Osteocyte (in vitro differentiated cells): Measurements from ENCODE around the gene CLEC16A. TPM values are rescaled to one million over a fixed set of nuclear protein-coding genes. Genes with fewer than 3 reads are reported as not detected.

Source experiments
- DNase-seq: peaks from one replicate; pipeline ENCODE4 v3.0.0; 2021; ENCODE audit warnings: mixed read lengths; ENCODE audit not compliant: unreplicated experiment; ENCODE audit errors: extremely low spot score
- H3K27ac Mint-ChIP-seq: one replicate; pipeline ENCODE4 v1.8.0; 2021; ENCODE audit warnings: mild to moderate bottlenecking, mixed read lengths; ENCODE audit not compliant: unreplicated experiment
- H3K27me3 Mint-ChIP-seq: one replicate; pipeline ENCODE4 v1.8.0; 2021; ENCODE audit warnings: mixed read lengths; ENCODE audit not compliant: unreplicated experiment
- H3K36me3 Mint-ChIP-seq: one replicate; pipeline ENCODE4 v1.8.0; 2021; ENCODE audit warnings: mixed read lengths; ENCODE audit not compliant: unreplicated experiment
- H3K4me1 Mint-ChIP-seq: one replicate; pipeline ENCODE4 v1.8.0; 2021; ENCODE audit warnings: mixed read lengths; ENCODE audit not compliant: unreplicated experiment
- H3K4me3 Mint-ChIP-seq: one replicate; pipeline ENCODE4 v1.8.0; 2021; ENCODE audit warnings: mild to moderate bottlenecking, moderate library complexity, mixed read lengths; ENCODE audit not compliant: unreplicated experiment
- H3K9me3 Mint-ChIP-seq: one replicate; pipeline ENCODE4 v1.8.0; 2021; ENCODE audit warnings: mixed read lengths; ENCODE audit not compliant: unreplicated experiment
- total RNA-seq: library from RNA; stranded (reverse); gene quantifications from 2 replicates; pipeline ENCODE4 v1.2.1, GENCODE V29; 2021
- TF ChIP-seq, protein P1 (sequence below): fragments of 200-600 bp; sonication (generic); IDR thresholded peaks from 2 replicates; pipeline ENCODE4 v1.5.0; 2021; ENCODE audit warnings: antibody characterized with exemption, mild to moderate bottlenecking, moderate library complexity

The CLEC16A gene
- total RNA-seq, 1 donor from 2014 or later: 22.1 TPM

DNA sequence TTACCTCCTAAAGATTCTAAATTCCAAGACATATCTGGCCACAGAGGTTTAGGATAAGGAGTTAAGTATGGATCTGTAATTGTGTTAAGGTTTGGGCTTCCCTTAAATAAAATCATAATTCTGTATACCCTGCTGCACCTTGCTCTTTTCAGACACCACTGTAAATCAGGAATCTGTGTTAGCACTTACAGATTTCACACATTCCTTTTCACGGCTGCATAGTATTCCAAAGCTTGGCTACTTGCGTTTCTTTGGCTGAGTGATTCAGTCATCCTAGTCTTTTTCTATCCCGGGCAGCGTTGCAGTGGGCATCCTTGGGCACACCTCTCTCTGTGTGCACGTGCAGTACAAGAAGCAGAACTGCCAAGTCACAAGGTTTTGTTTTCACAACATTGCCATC, 205.8 kb downstream of the CLEC16A start:
- Mint-ChIP-seq H3K9me3 (no peaks in the 10 kb centered on the region), H3K27me3 (no peaks in the 10 kb centered on the region), H3K36me3 (peaks cover 11% of the 10 kb centered on the region), H3K4me3 (no peak overlapping the region), H3K4me1 (no peaks in the 10 kb centered on the region), H3K27ac (no peak overlapping the region)
- no peak for DNase-seq
- TF ChIP-seq, protein P1, sequence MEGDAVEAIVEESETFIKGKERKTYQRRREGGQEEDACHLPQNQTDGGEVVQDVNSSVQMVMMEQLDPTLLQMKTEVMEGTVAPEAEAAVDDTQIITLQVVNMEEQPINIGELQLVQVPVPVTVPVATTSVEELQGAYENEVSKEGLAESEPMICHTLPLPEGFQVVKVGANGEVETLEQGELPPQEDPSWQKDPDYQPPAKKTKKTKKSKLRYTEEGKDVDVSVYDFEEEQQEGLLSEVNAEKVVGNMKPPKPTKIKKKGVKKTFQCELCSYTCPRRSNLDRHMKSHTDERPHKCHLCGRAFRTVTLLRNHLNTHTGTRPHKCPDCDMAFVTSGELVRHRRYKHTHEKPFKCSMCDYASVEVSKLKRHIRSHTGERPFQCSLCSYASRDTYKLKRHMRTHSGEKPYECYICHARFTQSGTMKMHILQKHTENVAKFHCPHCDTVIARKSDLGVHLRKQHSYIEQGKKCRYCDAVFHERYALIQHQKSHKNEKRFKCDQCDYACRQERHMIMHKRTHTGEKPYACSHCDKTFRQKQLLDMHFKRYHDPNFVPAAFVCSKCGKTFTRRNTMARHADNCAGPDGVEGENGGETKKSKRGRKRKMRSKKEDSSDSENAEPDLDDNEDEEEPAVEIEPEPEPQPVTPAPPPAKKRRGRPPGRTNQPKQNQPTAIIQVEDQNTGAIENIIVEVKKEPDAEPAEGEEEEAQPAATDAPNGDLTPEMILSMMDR: no peak

DNA sequence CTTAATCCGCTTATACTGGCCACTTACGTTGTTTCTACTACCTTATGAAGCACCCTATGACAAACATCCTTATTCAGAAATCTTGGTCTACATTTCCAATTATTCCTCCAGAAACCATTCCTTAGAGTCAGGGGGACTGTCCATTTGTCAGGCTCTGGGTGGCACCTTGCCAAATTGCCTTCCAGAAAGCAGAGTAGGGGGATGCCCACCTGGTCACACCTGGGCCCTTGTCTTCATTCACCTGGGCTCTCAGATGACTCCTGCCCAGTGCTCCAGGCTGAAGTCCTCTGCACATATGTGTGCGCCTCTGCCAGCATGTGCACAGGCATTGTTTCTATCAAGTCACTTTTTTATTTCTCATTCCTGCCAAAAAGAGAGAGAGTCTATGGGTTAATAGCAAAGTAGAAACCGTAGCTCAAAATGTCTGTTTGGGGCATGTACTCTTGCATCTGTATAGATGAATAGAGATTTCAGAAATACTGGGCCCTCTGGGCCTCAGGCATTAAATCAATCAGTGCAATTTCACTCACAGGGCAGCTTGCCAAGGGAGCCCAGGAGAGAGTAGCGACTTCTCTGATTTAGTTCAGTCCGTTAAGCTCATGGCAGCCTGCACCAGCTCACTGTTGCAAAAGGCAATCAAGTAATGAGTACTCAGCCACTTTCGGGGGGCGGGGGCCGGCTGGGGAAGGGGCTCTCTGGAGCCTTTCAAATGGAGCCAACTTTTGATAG, 207.0 kb downstream of the CLEC16A start:
- no peak for DNase-seq
- Mint-ChIP-seq H3K27ac (no peak overlapping the region), H3K4me1 (no peaks in the 10 kb centered on the region), H3K4me3 (no peak overlapping the region), H3K9me3 (no peaks in the 10 kb centered on the region), H3K27me3 (no peaks in the 10 kb centered on the region), H3K36me3 (peaks cover 11% of the 10 kb centered on the region)
- TF ChIP-seq, protein P1: no peak

DNA sequence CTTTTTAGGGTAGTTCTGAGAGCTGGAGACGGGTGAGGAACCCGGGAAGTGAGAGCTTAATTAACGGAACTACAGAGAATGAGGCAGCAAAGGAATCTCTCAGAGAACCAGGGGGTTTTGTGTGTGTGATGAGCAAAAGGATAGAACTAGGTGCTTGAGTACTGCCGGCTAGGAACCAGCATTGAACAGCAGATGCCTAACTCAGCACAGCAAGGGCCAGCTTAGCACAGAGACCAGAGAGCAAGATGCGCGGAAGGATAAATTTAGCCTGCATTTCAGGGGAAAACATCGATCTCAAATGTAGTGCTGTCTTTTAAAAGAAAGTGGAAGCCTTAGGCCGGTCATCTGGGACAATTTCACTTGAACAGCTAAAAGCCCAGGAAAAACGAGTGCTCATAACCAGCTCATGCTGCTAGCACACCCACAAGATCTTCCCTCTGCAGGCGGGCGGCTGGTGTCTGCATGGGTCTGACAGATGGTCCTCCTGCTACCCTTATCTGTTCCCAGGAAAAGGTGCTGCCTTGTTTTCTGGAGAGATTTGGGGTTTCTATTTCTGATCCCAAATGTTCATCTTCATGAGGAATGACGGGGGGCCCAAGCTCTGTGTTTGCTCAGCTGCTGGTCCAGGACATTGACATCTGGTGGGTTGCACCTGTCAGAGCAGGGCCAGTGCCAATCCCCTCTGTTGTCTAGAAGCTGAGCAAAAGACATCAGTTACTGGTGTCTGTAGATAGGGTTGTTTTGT, 207.7 kb downstream of the CLEC16A start:
- DNase-seq: no peak
- H3K36me3 Mint-ChIP-seq: peaks cover 11% of the 10 kb centered on the region
- H3K9me3 Mint-ChIP-seq: no peaks in the 10 kb centered on the region
- no peaks in the 10 kb centered on the region for H3K4me1 Mint-ChIP-seq
- no peak overlapping the region for H3K4me3 Mint-ChIP-seq
- no peaks in the 10 kb centered on the region for H3K27me3 Mint-ChIP-seq
- no peak overlapping the region for H3K27ac Mint-ChIP-seq
- TF ChIP-seq, protein P1: no peak

DNA sequence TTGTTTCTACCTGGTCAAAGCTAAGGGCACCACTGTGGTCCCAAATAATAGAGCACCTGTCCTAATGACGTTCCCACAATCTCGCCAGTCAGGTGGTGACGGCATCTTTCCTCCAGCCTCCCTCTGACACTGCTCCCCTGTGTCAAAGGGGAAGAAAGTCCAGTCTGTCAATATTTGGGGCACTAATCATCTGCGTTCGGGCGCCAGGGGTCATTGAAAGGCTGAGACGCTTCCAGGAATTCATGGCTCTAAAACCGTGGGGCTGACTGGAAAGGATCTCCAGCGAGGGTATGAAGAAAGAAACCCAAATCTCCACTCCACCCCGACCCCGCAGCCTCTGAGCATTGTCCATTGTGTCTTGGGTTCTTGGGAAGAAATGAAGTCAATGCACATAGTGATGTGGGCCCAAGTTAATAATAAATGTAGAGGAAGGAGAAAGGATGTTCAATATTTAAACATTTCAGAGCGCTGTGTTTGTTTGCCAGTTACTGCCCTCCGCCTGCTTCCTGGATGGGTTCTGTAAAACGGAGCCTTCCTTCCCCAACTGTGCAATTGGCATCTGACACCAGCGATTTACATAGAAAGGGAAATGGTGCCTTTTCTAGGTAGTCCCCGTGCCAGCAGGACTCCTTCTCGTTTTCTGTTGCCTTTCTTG, 208.4 kb downstream of the CLEC16A start:
- H3K27ac Mint-ChIP-seq: no peak overlapping the region
- H3K27me3 Mint-ChIP-seq: no peaks in the 10 kb centered on the region
- no peaks in the 10 kb centered on the region for H3K9me3 Mint-ChIP-seq
- H3K4me1 Mint-ChIP-seq: no peaks in the 10 kb centered on the region
- TF ChIP-seq, protein P1: no peak
- H3K4me3 Mint-ChIP-seq: no peak overlapping the region
- peaks cover 9% of the 10 kb centered on the region for H3K36me3 Mint-ChIP-seq
- DNase-seq: no peak

DNA sequence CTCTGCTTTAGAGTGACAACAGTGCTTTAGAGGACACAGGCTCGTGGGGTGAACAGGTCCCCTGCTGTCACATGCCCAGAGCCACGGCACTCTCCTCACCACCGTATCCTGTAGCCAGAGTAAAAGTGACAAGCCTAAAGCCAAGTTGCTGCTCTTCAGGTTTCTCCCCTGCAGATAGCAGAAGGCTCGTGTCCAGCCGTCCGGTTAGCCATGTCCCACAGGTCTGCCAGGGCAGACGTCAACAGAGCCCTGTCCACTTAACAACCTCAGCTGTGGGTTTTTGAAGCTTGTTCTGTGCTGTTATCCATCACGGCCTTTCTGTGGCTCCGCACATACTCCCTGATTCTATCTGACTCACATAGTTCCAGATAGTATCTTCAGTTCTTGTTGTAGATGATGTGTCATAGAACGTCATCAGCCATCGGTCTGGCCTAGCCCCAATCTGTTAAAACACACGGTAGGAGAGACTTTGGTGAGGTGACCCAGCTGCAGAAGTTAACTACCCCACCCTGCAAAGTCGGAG, 211.0 kb downstream of the CLEC16A start:
- TF ChIP-seq, protein P1: no peak
- Mint-ChIP-seq H3K27me3 (no peaks in the 10 kb centered on the region), H3K9me3 (no peaks in the 10 kb centered on the region), H3K27ac (no peak overlapping the region), H3K4me3 (no peak overlapping the region), H3K36me3 (peaks cover 6% of the 10 kb centered on the region), H3K4me1 (no peaks in the 10 kb centered on the region)
- no peak for DNase-seq
